Heart left ventricle (tissue), 16 donors: ENCODE measurements around the gene FBXO17. TPM values are rescaled to one million over a fixed set of nuclear protein-coding genes. Genes with fewer than 3 reads are reported as not detected.
"Not testable (repeated sequence)": the region's sequence is repeated elsewhere in the genome, so short reads cannot be mapped to it uniquely, and the experiment has no call there.

ENCODE experiments used
- ATAC-seq, 4 donors: fragments of 200-7000 bp; cut with Tn5 transposase; one replicate each; pipeline ENCODE4 v1.9.1; 2020 to 2022; ENCODE audit warnings: moderate library complexity in 4 of 4, mild to moderate bottlenecking in 3 of 4, moderate number of reproducible peaks in 1 of 4
- DNase-seq, 5 donors: peaks; one replicate each; pipeline ENCODE4 v3.0.0-alpha.2; 2020
- H3K27ac ChIP-seq, 12 donors: fragments of 200-600 bp; sonication (generic) in 4 of 12; one replicate each; pipeline versions ENCODE4 v1.5.0 to v1.8.0; 2016 to 2022; ENCODE audit warnings: mild to moderate bottlenecking in 2 of 12
- H3K27me3 ChIP-seq, 9 donors: fragments of 200-600 bp; sonication (generic) in 2 of 9; one replicate each; pipeline versions ENCODE4 v1.5.1 to v1.8.0; 2016 to 2022; ENCODE audit warnings: mild to moderate bottlenecking in 3 of 9
- H3K36me3 ChIP-seq, 9 donors: fragments of 200-600 bp; sonication (generic) in 2 of 9; one replicate each; pipeline versions ENCODE4 v1.5.0 to v1.8.0; 2018 to 2022; ENCODE audit warnings: mild to moderate bottlenecking in 2 of 9
- H3K4me1 ChIP-seq, 12 donors: fragments of 200-600 bp; sonication (generic) in 4 of 12; one replicate each; pipeline versions ENCODE4 v1.5.0 to v1.8.0; 2016 to 2022; ENCODE audit warnings: mild to moderate bottlenecking in 3 of 12
- H3K4me3 ChIP-seq, 12 donors: fragments of 200-600 bp; sonication (generic) in 4 of 12; one replicate each; pipeline versions ENCODE4 v1.5.0 to v1.8.0; 2017 to 2022; ENCODE audit warnings: mild to moderate bottlenecking in 9 of 12, moderate library complexity in 4 of 12
- H3K9me3 ChIP-seq, 12 donors: fragments of 200-600 bp; sonication (generic) in 4 of 12; one replicate each; pipeline versions ENCODE4 v1.5.0 to v1.8.0; 2016 to 2022; ENCODE audit warnings: mild to moderate bottlenecking in 1 of 12
- CTCF ChIP-seq, 12 donors: fragments of 200-600 bp; sonication (generic) in 4 of 12; IDR thresholded peaks; one replicate each; pipeline versions ENCODE4 v1.5.0 to v1.8.0; 2018 to 2022; ENCODE audit warnings: antibody characterized with exemption in 12 of 12, mild to moderate bottlenecking in 5 of 12
- POLR2A ChIP-seq, 2 donors: fragments of 450-650 bp; IDR thresholded peaks; one replicate each; pipeline ENCODE4 v1.6.1; 2017; ENCODE audit warnings: antibody characterized with exemption in 2 of 2, mild to moderate bottlenecking in 2 of 2, moderate library complexity in 2 of 2
- WGBS, 4 donors: extraction: QIAGEN DNeasy Blood & Tissue Kit in 2 of 4; methylation state at CpG; one replicate each; pipeline versions ENCODE4 v1.1.5 to v1.1.7; 2013 to 2018; 5-methylcytosine and 5-hydroxymethylcytosine counted together
- intact Hi-C, 10 donors: fragments of 100-400 bp; cut with DNase I; formaldehyde crosslinking; loops; one replicate each; pipeline versions ENCODE4 v1.11.1 to v1.14.2; 2022
- polyA plus RNA-seq, 2 donors: library from polyadenylated mRNA; stranded (reverse); fragments of 200-250 nt; gene quantifications; one replicate each; pipeline ENCODE4 v1.2.3, GENCODE V29; 2013
- total RNA-seq, 9 donors: library from RNA; depleted of rRNA in 2 of 9; stranded (reverse); fragments of >200 nt in 2 of 9; fragmentation: NEBNext Ultra II Directional in 3 of 9; extraction: Animal tissue kit (Norgen Biotek cat#: 25700) in 3 of 9; gene quantifications; one replicate each; pipeline versions ENCODE4 v1.1.0 to v1.2.4, GENCODE V29; 2016 to 2023
- donor health status: ischemic (EF 13 %, LVEDD 7.1; RV severe dilation, severe dysfunction).
- donor health status: healthy with polysubstance abuse.
- donor health status: DM: no; HTN: yes; CAD: no.
- donor health status: DM: no; HTN: no; CAD: no.
- donor health status: ischemic (EF 25% LVEDD 6.9; RV normal size, moderate dysfunction).
- donor health status: ischemic (EF 25% LVEDD 5.7; RV mildly dilated, moderate dysfunction).
- donor health status: healthy.
- donor health status: DM: yes; HTN: yes; CAD: no.
- donor health status: ischemic (EF 35%, LVEDD 5.7; RV mildly dilated, moderate dysfunction).
- donor health status: nonischemic (EF 11% LVEDD 7.7; RV severe dilation, severe dysfunction).
- donor health status: DM: yes; HTN: yes; CAD: no.
- donor health status: PGD.
- donor health status: ischemic (EF 29% LVEDD 5.4; RV normal size, mild dysfunction).
- donor health status: nonischemic (EF 23%, LVEDD 6.1; RV moderate dilation, normal function).

FBXO17 gene
- total and polyA plus RNA-seq, 11 donors: 1.2 to 4.9 (median 2.4) TPM

GRCh38 chr19:38989066-38989605 is 13.6 kb upstream of the FBXO17 start:
- no peak overlapping the region for H3K4me3 ChIP-seq
- peaks cover 0 to 5% (median 0%) of the 10 kb centered on the region in 12 donors for H3K9me3 ChIP-seq
- peaks cover 0 to 17% (median 0%) of the 10 kb centered on the region in 9 donors for H3K27me3 ChIP-seq
- no peaks in the 10 kb centered on the region for H3K4me1 ChIP-seq
- intact Hi-C loops: no loop called here
- no peak for DNase-seq
- no peak for TF ChIP-seq POLR2A (IDR thresholded peaks at IDR 0.05)
- TF ChIP-seq CTCF (IDR thresholded peaks at IDR 0.05): no peak
- no peak for ATAC-seq
- H3K27ac ChIP-seq: no peak overlapping the region
- no peaks in the 10 kb centered on the region for H3K36me3 ChIP-seq
- 14 to 22% (median 15%) methylated on average over 10 to 12 of the region's 12 CpGs for WGBS, 4 donors

- ATAC-seq, H3K27ac ChIP-seq, H3K4me3 ChIP-seq, H3K4me1 ChIP-seq, H3K9me3 ChIP-seq, DNase-seq, H3K36me3 ChIP-seq, intact Hi-C loops: not testable (repeated sequence)
- 80 to 89% (median 88%) methylated on average over 4 of the region's 4 CpGs for WGBS, 4 donors
- peaks cover 0 to 17% (median 0%) of the 10 kb centered on the region in 9 donors for H3K27me3 ChIP-seq
These were observed 13.1 kb upstream of the FBXO17 start for GRCh38 chr19:38988627-38989026.

- peaks cover 0 to 17% (median 0%) of the 10 kb centered on the region in 9 donors for H3K27me3 ChIP-seq
- ATAC-seq, H3K4me1 ChIP-seq, H3K4me3 ChIP-seq, H3K36me3 ChIP-seq, H3K27ac ChIP-seq, DNase-seq, H3K9me3 ChIP-seq, intact Hi-C loops: not testable (repeated sequence)
- WGBS, 4 donors: 88 to 92% (median 88%) methylated on average over 6 of the region's 6 CpGs
These were observed 12.2 kb upstream of the FBXO17 start for GRCh38 chr19:38987745-38988144.

- 60 to 93% (median 76%) methylated on average over 1 of the region's 1 CpG for WGBS, 4 donors
- H3K27ac ChIP-seq: no peak overlapping the region
- no peak for DNase-seq
- H3K4me3 ChIP-seq: no peak overlapping the region
- H3K27me3 ChIP-seq: peaks cover 0 to 3% (median 0%) of the 10 kb centered on the region in 9 donors
- no peak for ATAC-seq
- intact Hi-C loops: no loop called here
- no peaks in the 10 kb centered on the region for H3K36me3 ChIP-seq
- TF ChIP-seq POLR2A (IDR thresholded peaks at IDR 0.05): no peak
- no peak for TF ChIP-seq CTCF (IDR thresholded peaks at IDR 0.05)
- H3K9me3 ChIP-seq: peaks cover 0 to 17% (median 2%) of the 10 kb centered on the region in 12 donors
- H3K4me1 ChIP-seq: no peaks in the 10 kb centered on the region
These were observed 9.7 kb upstream of the FBXO17 start for GRCh38 chr19:38985262-38985661.

GRCh38 chr19:38980583-38981374 is 5.2 kb upstream of the FBXO17 start:
- intact Hi-C loops: no loop called here
- ATAC-seq (no peak), DNase-seq (no peak)
- 89 to 93% (median 92%) methylated on average over 10 of the region's 10 CpGs for WGBS, 4 donors
- H3K9me3 ChIP-seq: peaks cover 0 to 18% (median 2%) of the 10 kb centered on the region in 12 donors
- H3K4me3 ChIP-seq: no peak overlapping the region
- peaks cover 0 to 12% (median 0%) of the 10 kb centered on the region in 9 donors for H3K27me3 ChIP-seq
- peaks cover 0 to 8% (median 0%) of the 10 kb centered on the region in 12 donors for H3K4me1 ChIP-seq
- H3K36me3 ChIP-seq: no peaks in the 10 kb centered on the region
- H3K27ac ChIP-seq: no peak overlapping the region
- TF ChIP-seq POLR2A (IDR thresholded peaks at IDR 0.05) (no peak), CTCF (IDR thresholded peaks at IDR 0.05) (no peak)
